ENCODE measurements around the gene ATP1A3.
"Not testable (repeated sequence)": the region's sequence is repeated elsewhere in the genome, so short reads cannot be mapped to it uniquely, and the experiment has no call there.

Gene ATP1A3

GRCh38 chr19:41941410-41942202, 52.4 kb downstream of the ATP1A3 start:
- DNase-seq, result no peak

GRCh38 chr19:41940731-41941409, 53.2 kb downstream of the ATP1A3 start:
- no peak for DNase-seq

GRCh38 chr19:41939861-41940730, 53.9 kb downstream of the ATP1A3 start:
- DNase-seq, result peak; percentile 75

DNA sequence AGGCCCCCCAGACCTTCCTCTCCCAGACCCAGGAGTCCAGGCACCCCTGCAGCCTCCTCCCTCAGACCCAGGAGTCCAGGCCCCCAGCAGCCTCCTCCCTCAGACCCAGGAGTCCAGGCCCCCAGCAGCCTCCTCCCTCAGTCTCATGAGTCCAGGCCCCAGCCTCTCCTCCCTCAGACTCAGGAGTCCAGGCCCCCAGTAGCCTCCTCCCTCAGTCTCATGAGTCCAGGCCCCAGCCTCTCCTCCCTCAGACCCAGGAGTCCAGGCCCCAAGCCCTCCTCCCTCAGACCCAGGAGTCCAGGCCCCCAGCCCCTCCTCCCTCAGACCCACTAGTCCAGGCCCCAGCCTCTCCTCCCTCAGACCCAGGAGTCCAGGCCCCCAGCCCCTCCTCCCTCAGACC, 54.8 kb downstream of the ATP1A3 start:
- DNase-seq, result not testable (repeated sequence)

DNA sequence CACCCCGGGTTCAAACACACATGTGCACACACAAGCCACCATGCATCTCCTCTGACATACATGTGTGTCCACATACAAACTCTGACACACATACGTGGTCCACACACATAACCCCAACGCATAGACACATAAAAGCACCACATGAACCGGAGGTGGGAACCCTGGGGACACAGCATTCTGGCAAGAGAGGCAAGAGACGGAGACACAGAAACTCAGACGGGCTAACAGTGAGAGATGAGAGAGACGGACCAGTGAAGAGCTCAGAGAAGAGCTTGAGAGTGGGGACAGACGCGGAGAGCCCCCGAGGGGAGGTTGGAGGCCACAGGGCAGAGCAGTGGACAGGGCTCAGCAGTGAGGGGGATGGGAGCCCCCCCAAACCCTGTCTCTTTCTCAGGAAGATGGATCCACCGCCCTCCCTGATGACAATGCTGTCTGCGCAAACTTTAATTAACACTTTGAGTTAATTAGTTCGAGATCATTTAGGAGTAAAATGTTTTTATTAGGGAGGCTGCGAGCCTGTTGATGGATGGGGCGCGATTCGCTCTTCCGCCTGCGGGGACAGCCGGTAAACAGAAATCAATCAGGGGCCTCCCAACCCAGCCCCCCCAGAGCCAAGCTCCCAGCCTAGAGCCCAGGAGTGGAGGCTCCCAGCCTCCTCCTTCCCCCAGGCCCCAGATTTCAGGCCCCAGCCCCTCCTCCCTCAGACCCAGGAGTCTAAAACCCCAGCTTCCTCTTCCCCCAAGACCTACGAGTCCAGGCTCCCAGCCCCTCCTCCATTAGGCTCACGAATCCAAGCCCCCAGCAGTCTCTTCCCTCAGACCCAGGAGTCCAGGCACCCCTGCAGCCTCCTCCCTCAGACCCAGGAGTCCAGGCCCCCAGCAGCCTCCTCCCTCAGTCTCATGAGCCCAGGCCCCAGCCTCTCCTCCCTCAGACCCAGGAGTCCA, 56.2 kb downstream of the ATP1A3 start:
- no peak for DNase-seq

DNA sequence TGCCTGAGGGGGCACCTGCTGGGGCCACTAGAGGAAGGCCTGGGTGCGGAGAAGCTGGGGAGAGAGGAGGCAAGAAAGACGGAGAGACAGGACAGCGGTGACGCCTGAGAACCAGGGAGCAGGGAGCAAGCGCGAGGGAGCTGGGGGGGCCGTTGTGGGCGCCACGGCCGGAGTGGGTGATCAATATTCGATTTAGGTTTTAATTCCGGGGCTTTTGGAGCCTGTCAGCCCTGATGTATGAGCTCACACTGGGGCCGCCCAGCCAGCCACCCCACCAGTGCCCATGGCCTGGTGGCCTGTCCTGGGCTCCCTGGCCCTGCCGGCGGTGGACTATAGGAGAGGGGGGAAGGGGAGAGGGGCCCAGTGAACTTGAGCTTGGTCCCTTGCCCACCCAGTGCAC, 57.1 kb downstream of the ATP1A3 start:
- DNase-seq, result no peak

DNA sequence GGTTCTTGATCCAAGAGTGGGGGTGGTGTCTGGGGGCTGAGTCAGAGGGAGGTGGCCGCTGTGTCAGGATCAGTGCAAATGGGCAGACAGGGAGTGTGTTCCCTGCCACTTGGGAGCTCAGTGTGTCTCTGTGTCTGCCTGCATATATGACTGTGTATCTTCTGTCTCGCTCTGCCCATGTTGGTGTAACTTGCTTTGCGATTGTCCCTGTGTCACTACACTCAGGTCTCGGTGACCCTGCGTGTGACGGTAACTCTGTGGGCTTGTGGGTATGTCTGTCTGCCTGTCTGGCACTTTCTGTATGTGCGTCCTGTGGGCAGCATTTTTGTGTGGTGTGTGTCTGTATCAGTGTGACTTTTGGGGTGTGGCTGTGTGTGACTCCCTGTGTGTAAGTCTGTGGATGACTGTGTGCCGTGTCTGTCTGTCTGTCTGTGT, 57.6 kb downstream of the ATP1A3 start:
- DNase-seq, result no peak

GRCh38 chr19:41935760-41936415, 58.1 kb downstream of the ATP1A3 start:
- DNase-seq, result no peak

GRCh38 chr19:41934849-41935374, 59.1 kb downstream of the ATP1A3 start:
- DNase-seq, result peak; percentile 78

DNA sequence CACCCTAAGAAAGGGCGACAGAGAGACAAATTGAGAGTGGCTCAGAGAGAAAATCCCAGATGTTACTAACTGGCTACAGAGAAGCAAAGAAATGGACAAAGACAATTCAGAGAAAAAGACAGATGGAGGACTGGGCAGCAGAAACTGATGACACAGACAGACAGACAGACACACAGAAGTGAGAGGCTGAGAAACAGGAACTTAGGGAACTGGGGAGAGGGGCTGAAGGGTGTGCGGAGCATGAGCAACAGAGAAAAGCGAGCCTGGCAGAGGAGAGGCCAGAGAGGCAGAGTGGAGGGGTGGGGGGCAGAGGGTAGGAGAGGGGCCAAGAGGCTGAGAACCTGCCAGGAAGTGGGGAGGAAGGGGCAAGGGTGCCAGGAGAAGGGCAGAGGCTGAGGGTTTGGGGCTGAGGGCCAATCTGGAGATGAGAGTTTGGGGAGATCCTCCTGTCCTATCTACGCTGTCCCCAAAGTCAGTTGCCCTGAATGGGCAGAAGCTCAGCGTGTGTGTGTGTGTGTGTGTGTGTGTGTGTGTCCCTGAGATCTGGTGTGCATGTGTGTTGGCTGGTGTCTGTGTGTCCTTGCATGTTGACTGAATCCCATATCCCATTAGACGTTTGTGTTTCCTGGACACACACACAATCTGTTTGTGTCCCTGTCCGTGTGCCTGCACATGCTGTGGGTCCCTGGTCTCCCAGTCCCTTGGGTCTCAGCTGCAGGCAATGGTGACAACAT, 60.2 kb downstream of the ATP1A3 start:
- DNase-seq, result no peak

DNA sequence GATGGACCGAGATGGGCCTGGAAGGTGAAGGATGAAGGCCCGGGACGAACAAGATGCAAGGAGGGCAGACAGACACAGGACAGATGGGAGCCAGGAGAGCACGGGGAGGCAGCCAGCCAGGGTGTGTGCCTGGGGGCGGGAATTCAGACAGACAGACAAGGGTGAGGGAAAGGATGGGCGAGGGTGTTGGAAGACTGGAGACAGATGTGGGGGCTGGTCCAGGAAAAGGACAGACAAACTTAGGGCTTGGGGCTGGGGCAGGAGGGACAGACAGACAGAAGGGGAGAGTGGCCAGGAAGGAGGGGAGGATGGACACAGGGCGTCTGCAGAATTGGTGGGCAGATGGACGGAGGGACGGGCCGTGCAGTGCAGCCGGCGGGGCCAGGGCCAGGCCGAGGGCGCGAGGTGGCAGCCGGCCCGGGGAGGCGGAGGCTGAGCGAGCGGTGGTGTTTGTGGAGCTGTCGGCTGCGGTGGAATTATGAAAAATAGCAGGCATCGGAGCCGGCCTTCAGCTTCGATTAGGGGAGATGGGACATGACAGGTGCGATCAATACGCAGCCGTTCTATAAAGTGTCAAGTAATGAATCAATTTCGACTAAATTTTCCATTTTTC, 61.2 kb downstream of the ATP1A3 start:
- no peak for DNase-seq

DNA sequence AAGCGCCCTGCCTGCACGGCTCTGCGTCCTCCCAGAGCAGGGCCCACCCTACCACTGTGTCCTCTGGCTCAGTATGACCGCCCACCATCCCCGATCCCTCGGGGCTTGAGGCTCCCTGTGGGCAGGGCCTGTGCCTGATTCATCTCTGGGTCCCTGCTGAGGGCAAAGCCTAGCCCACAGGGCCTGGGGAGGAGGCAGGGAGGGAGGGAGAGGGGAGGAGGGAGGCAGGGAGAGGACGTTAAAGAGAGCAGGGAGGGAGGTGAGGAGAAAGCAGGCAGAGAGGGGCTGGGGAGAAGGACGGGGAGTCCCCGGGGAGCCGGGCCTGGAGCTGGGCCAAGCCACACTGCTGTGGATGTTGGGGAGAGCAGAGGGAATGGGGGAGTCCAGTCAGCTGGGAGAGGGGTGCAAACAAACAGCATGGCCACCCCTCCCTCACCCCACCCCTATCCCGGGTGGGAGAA, 61.7 kb downstream of the ATP1A3 start:
- no peak for DNase-seq

- no peak for DNase-seq
Measured at GRCh38 chr19:41930926-41931592, 63.0 kb downstream of the ATP1A3 start.

DNA sequence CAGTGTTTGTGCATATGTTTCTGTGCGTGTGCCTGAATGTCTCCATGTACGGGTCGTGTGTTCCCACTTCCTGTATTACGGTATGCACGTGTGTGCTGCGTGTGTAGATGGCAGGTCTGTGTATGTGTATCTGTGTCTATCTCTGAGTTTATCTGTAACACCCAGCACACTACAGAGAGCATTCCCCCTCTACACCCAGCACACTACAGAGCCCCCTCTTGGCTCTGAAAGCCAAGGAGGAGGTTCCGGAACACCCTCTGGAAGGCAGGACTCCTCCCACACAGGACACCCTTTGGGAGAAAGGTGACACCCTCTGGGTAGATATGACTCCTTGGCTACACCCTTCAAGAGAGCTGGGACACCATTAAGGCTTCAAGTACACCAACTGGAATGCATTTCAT, 63.7 kb downstream of the ATP1A3 start:
- no peak for DNase-seq

DNA sequence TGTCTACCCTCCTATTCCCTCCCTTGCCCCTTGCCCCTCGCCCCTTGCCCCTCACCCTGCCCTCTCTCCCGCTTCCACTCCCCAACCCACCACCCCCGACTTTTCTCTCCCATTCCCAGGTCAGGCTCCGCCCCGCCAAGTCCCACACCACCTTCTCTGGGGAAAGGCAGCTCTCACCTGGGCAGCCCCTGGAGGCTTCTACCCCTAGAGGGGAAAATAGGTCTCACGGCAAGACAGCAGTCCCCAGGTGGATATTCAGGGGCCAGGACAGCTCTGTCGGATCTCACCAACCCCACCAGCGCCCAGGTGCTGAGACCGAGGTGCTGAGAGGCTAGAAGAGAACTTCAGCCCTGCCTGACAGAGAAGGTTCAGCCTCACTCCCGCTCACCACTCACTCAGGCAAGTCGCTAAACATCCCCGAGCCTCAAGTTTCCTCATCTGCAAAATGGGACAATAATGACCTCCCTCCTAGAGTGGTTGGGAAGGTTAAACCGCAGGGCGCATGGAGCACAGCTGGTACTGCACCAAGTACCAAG, 64.4 kb downstream of the ATP1A3 start:
- no peak for DNase-seq

DNA sequence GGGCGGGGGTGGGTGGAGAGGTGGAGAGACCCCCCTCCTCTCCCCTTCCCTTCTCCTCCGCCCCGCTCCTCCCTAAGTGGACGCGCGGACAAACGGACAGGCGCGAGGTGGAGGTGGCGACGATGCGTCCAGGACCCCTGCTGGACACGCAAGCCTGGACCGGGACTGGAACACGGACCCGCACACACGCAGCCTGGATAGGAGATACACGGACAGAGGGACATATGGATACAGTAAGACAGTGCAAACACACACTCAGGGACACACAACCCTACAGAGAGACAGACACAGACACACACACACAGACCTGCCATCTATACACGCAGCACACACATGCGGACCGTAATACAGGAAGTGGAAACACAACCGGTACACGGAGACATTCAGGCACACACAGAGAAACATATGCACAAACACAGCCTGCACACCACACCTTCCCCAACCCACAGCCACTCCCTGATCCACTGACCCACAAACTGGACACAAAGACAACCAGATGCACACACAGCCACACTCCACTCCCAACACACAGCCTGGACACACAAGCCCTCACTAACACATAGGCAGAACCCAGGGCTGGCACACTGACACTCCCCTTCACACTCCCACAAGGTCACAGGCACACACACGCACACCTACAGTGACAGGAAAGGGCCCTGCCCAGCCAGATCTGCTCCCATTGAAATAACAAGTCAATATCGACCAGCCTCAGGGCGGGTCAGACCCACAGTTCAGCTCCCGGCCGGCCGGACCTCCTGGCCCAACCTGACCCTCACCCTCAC, 65.1 kb downstream of the ATP1A3 start:
- DNase-seq, result no peak

- DNase-seq, result no peak
Measured at GRCh38 chr19:41928221-41928683, 65.8 kb downstream of the ATP1A3 start, which contains the start of gene ERFL. ERFL (minus strand) TSS chr19:41928449; CDS start chr19:41912919, 15,530 bp downstream.

Measured in right forelimb (tissue), 1 donor.